K562 treated with DMSO at 1 percent for 48 hours (cell line): Measurements from ENCODE around the gene RELN. TPM values are rescaled to one million over a fixed set of nuclear protein-coding genes. Genes with fewer than 3 reads are reported as not detected.

Experiments used
- total RNA-seq: library from RNA; unstranded; fragments of 300-600 nt; gene quantifications from 2 replicates; pipeline ENCODE4 v1.2.3, GENCODE V29; 2022; ENCODE audit warnings: low replicate concordance; ENCODE audit errors: extremely low read depth

RELN gene
- not detected in 2 replicates for total RNA-seq

DNA sequence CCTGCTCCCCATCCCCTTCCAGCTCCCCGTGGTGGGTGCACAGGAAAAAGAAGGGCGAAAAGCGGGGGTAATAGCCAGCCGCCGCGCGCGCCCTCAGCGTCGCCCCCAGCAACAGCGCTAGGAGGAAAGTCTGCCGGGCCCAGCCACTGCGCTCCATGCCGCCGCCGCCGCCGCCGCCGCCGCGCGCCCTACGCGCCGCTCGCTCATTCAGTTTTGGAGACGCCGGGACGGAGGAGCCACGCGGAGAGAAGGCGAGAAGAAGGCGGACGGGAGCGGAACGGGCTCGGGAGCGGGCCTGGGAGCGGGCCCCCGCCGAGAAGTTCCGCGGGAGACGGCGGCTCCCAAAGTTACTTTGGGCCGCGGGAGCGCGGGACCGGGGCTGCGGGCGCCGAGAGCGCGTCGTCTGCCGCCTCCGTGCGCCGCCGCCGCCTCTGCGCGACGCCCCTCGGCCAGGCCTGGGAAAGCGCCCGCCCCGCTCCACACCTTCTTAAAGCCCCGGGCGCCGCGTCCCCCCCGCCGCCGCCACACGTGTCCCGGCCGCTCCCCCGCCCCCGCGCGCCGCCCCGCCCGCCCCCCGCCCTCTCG, at the start of gene RELN:
Gene RELN (minus strand): TSS at position 459 of the 585 bp plus-strand sequence. CDS start 302 bp downstream, at position 157.

DNA sequence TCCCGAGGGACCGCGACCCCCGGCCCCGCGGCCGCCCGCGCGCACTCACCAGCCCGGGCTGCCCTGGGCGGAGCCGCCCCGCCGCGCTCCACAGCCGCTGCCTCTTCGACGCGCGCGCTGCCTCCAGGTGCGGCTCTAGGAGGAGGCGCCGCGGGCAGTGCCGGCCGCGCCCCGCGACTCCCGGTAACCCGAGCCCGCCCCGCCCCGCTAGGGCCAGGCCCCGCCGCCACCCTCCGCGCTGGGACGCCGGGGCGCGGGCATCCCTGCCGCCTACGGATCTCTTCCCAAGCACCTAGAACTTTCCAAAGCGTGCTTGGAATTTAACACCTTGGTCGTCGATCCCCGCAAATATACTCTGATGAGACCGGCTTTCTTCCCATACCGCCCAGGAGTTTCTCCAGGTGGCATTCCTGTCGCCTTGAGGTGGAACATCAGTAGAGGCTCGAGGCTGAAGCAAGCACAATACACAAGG, 543.4 kb downstream of the RELN start, which contains the start of gene SLC26A5:
Gene SLC26A5 (minus strand): TSS at position 159 of the 472 bp plus-strand sequence. CDS start 24,693 bp downstream, outside the sequence.

Other genes starting within 250 kb of the RELN start
- gene ORC5, start 218.4 kb upstream of the RELN start, total RNA-seq, result not detected in 2 replicates